Mucosa of descending colon (tissue), 3 donors: ENCODE data around the gene PTPRN2. TPM values are rescaled to one million over a fixed set of nuclear protein-coding genes. Genes with fewer than 3 reads are reported as not detected.

Experiments
- ATAC-seq: fragments of 200-7000 bp; cut with Tn5 transposase; one replicate; pipeline ENCODE4 v1.9.1; 2020; ENCODE audit warnings: mild to moderate bottlenecking, moderate library complexity
- DNase-seq, 3 donors: peaks; one replicate each; pipeline ENCODE4 v3.0.0-alpha.2; 2020
- H3K36me3 ChIP-seq: fragments of 200-600 bp; one replicate; pipeline ENCODE4 v1.8.0; 2021; ENCODE audit warnings: low read depth, mild to moderate bottlenecking
- H3K4me1 ChIP-seq: fragments of 200-600 bp; one replicate; pipeline ENCODE4 v1.8.0; 2021; ENCODE audit warnings: low read depth, mild to moderate bottlenecking
- H3K4me3 ChIP-seq: fragments of 200-600 bp; one replicate; pipeline ENCODE4 v1.8.0; 2021; ENCODE audit warnings: mild to moderate bottlenecking
- H3K9me3 ChIP-seq: fragments of 200-600 bp; one replicate; pipeline ENCODE4 v1.8.0; 2021; ENCODE audit warnings: mild to moderate bottlenecking
- intact Hi-C, 2 donors: fragments of 100-400 bp; cut with DNase I in 1 of 2; cut with micrococcal nuclease in 1 of 2; formaldehyde crosslinking; loops; one replicate each; pipeline versions ENCODE4 v1.11.0 to v1.11.1; 2022; cut with DNase I, micrococcal nuclease
- total RNA-seq, 3 donors: library from RNA; stranded (reverse); fragmentation: NEBNext Ultra II Directional in 2 of 3; extraction: Animal tissue kit (Norgen Biotek cat#: 25700) in 2 of 3; gene quantifications; one replicate each; pipeline versions ENCODE4 v1.2.1 to v1.2.4, GENCODE V29; 2021 to 2023
- TF ChIP-seq, protein P1 (sequence below): fragments of 200-600 bp; IDR thresholded peaks from one replicate; pipeline ENCODE4 v1.8.0; 2022; ENCODE audit warnings: antibody characterized with exemption, mild to moderate bottlenecking
- donor health status: DM: no; HTN: no; CAD: no; lungs with moderate emphysema.
- donor health status: DM: no; HTN: no; CAD: no.
- donor health status: DM: no; HTN: yes; CAD: no.

PTPRN2 gene
- total RNA-seq, 3 donors from 2014 or later = 12.5 to 28.0 (median 26.2) TPM

DNA sequence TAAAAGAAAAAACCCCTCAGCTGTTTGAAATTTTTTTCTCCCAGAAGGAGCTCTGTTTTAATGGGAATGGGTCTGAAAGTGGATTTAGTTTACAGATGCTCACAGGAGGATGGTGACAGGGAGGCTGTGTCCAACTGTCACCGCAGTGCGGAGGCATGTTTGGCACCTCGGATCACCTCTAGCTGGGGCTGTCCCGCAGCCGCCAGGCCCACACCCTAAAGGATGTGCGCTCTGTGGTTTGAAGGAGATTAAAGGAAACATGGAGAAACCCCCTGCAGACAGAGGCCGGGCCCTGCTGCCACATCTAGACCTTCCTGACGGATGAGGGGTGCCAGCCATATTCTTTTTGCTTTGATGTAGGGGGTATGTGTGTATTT lies 1090.3 kb downstream of the PTPRN2 start:
- H3K9me3 ChIP-seq = no peaks in the 10 kb centered on the region
- DNase-seq (no peak), ATAC-seq (no peak)
- no peaks in the 10 kb centered on the region for H3K36me3 ChIP-seq
- no peaks in the 10 kb centered on the region for H3K4me1 ChIP-seq
- intact Hi-C loops = no loop called here
- TF ChIP-seq, protein P1, sequence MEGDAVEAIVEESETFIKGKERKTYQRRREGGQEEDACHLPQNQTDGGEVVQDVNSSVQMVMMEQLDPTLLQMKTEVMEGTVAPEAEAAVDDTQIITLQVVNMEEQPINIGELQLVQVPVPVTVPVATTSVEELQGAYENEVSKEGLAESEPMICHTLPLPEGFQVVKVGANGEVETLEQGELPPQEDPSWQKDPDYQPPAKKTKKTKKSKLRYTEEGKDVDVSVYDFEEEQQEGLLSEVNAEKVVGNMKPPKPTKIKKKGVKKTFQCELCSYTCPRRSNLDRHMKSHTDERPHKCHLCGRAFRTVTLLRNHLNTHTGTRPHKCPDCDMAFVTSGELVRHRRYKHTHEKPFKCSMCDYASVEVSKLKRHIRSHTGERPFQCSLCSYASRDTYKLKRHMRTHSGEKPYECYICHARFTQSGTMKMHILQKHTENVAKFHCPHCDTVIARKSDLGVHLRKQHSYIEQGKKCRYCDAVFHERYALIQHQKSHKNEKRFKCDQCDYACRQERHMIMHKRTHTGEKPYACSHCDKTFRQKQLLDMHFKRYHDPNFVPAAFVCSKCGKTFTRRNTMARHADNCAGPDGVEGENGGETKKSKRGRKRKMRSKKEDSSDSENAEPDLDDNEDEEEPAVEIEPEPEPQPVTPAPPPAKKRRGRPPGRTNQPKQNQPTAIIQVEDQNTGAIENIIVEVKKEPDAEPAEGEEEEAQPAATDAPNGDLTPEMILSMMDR = no peak
- no peak overlapping the region for H3K4me3 ChIP-seq

GRCh38 chr7:157496416-157497275 lies 1091.0 kb downstream of the PTPRN2 start:
- H3K36me3 ChIP-seq = no peaks in the 10 kb centered on the region
- DNase-seq = no peak
- TF ChIP-seq, protein P1 = no peak
- no peak for ATAC-seq
- intact Hi-C loops = no loop called here
- no peaks in the 10 kb centered on the region for H3K4me1 ChIP-seq
- H3K4me3 ChIP-seq = no peak overlapping the region
- H3K9me3 ChIP-seq = no peaks in the 10 kb centered on the region

GRCh38 chr7:157495594-157495993 lies 1092.0 kb downstream of the PTPRN2 start:
- DNase-seq = no peak
- intact Hi-C loops = no loop called here
- Histone ChIP-seq H3K9me3 (no peaks in the 10 kb centered on the region), H3K4me1 (no peaks in the 10 kb centered on the region), H3K36me3 (no peaks in the 10 kb centered on the region), H3K4me3 (no peak overlapping the region)
- TF ChIP-seq, protein P1 = no peak
- ATAC-seq = no peak

GRCh38 chr7:157495177-157495553 lies 1092.5 kb downstream of the PTPRN2 start:
- Histone ChIP-seq H3K4me3 (no peak overlapping the region), H3K4me1 (no peaks in the 10 kb centered on the region), H3K9me3 (no peaks in the 10 kb centered on the region), H3K36me3 (no peaks in the 10 kb centered on the region)
- TF ChIP-seq, protein P1 = no peak
- intact Hi-C loops = no loop called here
- ATAC-seq = no peak
- no peak for DNase-seq

DNA sequence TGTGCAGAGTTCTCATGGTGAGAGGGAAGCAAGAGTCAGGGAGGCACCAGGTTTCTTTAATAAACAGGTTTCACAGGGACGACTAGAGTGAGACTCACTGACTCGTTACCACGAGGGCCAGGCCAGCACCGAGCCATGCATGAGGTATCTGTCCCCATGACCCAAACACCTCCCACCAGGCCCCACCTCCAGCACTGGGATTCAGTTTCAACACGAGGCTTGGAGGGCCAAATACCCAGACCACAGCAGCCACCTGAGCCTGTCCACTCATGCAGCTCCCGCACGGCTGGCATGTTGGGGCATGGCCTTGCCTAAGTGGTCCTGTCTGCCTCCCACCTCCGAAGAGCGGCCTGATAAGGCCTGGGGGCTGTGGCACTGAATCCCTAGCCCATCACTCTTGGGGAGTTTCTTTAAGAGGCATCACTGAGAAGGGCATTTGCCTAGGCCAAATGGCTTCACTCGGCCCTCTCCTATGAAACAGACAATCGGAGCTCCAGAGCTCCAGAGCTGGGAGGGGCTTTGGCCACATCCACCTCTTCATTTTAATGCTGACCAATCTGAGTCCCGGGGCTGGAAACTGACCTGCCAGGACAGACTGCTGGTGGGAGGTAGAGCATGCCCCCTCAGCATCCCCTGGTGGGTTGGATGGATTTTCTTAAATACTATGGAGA lies 1093.0 kb downstream of the PTPRN2 start:
- ATAC-seq (no peak), DNase-seq (no peak)
- intact Hi-C loops = no loop called here
- H3K4me1 ChIP-seq = no peaks in the 10 kb centered on the region
- no peaks in the 10 kb centered on the region for H3K9me3 ChIP-seq
- no peaks in the 10 kb centered on the region for H3K36me3 ChIP-seq
- H3K4me3 ChIP-seq = no peak overlapping the region
- TF ChIP-seq, protein P1 = no peak
